Measurements from ENCODE around the gene GRK1.

DNA sequence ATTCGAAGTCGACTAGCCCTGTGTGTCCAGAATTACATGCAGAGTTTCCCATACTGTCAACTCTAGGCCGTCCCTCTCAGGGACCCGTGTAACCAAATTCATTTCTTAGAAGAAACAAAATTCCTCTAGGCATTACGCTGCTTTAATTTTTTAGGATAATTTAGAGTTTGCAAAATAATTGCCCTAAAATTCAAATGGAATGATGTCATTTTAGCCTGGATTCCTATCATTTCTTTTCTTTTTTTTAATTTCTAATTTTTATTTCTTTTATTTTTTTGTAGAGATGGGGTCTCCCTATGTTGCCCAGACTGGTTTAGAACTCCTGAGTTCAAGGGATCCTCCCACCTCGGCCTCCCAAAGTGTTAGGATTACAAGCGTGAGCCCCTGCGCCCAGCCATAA, 7.7 kb upstream of the GRK1 start:
- TF ChIP-seq NBN (conservative IDR thresholded peaks at IDR 0.05): no peak
- no peak for TF ChIP-seq MED1 (CRISPR knock-in tag; IDR thresholded peaks at IDR 0.05)
- no peak for TF ChIP-seq TBP (CRISPR knock-in tag; IDR thresholded peaks at IDR 0.05)
- no peak for TF ChIP-seq ZNF749 (CRISPR knock-in tag; IDR thresholded peaks at IDR 0.05; ENCODE audit: borderline replicate concordance)
- TF ChIP-seq TAF1 (CRISPR knock-in tag; IDR thresholded peaks at IDR 0.05): no peak
- TF ChIP-seq, protein P1, sequence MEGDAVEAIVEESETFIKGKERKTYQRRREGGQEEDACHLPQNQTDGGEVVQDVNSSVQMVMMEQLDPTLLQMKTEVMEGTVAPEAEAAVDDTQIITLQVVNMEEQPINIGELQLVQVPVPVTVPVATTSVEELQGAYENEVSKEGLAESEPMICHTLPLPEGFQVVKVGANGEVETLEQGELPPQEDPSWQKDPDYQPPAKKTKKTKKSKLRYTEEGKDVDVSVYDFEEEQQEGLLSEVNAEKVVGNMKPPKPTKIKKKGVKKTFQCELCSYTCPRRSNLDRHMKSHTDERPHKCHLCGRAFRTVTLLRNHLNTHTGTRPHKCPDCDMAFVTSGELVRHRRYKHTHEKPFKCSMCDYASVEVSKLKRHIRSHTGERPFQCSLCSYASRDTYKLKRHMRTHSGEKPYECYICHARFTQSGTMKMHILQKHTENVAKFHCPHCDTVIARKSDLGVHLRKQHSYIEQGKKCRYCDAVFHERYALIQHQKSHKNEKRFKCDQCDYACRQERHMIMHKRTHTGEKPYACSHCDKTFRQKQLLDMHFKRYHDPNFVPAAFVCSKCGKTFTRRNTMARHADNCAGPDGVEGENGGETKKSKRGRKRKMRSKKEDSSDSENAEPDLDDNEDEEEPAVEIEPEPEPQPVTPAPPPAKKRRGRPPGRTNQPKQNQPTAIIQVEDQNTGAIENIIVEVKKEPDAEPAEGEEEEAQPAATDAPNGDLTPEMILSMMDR (CRISPR knock-in tag; IDR thresholded peaks at IDR 0.05): no peak

Measured in HepG2 (cell line).